HepG2 (cell line): ENCODE data around the gene CAMTA1. TPM values are rescaled to one million over a fixed set of nuclear protein-coding genes. Genes with fewer than 3 reads are reported as not detected.

Experiments
- ATAC-seq: fragments of 200-7000 bp; cut with Tn5 transposase; 3 replicates; pipeline ENCODE4 v1.9.1; 2020; ENCODE audit warnings: mild to moderate bottlenecking, moderate library complexity
- BruUV-seq: library from RNA; stranded (reverse); fragments of 400-500 nt; replicated peaks from 2 replicates; lab custom pipeline; 2021; lab: Mats Ljungman, UMichigan
- CTCF ChIA-PET: fragments of 300-600 bp; formaldehyde crosslinking; extraction: SDS; loops from one replicate; lab custom pipeline; 2021; ENCODE audit warnings: low total read pairs, inconsistent platforms, low intra/inter-chr PET ratio; lab: Yijun Ruan, JAX
- POLR2A ChIA-PET: fragments of 350-600 bp; sonication (Branson Sonifier 250); formaldehyde crosslinking; loops from one replicate; lab custom pipeline; 2020; ENCODE audit warnings: antibody characterized with exemption, inconsistent platforms; lab: Yijun Ruan, JAX
- DNase-seq: peaks from one replicate; pipeline ENCODE4 v3.0.0-alpha.2; 2015; ENCODE audit warnings: low spot score
- FAIRE-seq: peaks from 3 replicates; lab custom pipeline; 2011; peaks lifted over from hg19 to GRCh38; lab: Jason Lieb, UNC
- H2AFZ ChIP-seq: one replicate; pipeline ENCODE4 v1.6.1; 2011; ENCODE audit warnings: low read length, inconsistent platforms
- H3K27ac ChIP-seq: fragments of 300-600 bp; 3 replicates; pipeline ENCODE4 v1.8.0; 2011; ENCODE audit warnings: mixed run types, mild to moderate bottlenecking, mixed read lengths, low read length, inconsistent platforms; ENCODE audit not compliant: insufficient read depth; ENCODE audit errors: extremely low read length
- H3K27me3 ChIP-seq, 2 experiments: fragments of 200-600 bp in 1 of 2; 2 replicates in 1 of 2; 3 replicates in 1 of 2; pipeline versions ENCODE4 v1.6.0 to v1.8.0; 2011; ENCODE audit warnings: low read length in 2 of 2, mild to moderate bottlenecking in 2 of 2, moderate library complexity in 2 of 2, inconsistent platforms in 1 of 2; ENCODE audit not compliant: insufficient read depth in 2 of 2, control insufficient read depth in 1 of 2
- H3K36me3 ChIP-seq, 2 experiments: fragments of 200-600 bp in 1 of 2; replicated peaks in 1 of 2; 2 replicates in 1 of 2; 3 replicates in 1 of 2; pipeline versions ENCODE4 v1.5.1 to v1.8.0; 2011; ENCODE audit warnings: low read length in 2 of 2, inconsistent platforms in 1 of 2; ENCODE audit not compliant: insufficient read depth in 2 of 2, control insufficient read depth in 1 of 2
- H3K4me1 ChIP-seq: 2 replicates; pipeline ENCODE4 v1.5.1; 2012; ENCODE audit warnings: low read length, inconsistent platforms; ENCODE audit not compliant: insufficient read depth
- H3K4me2 ChIP-seq: 2 replicates; pipeline ENCODE4 v1.6.0; 2011; ENCODE audit warnings: low read depth, low read length, inconsistent platforms
- H3K4me3 ChIP-seq, 3 experiments: fragments of 200-600 bp in 1 of 3; sonication (generic), shearing (Covaris generic) in 1 of 3; replicated peaks in 1 of 3; 2 replicates each; pipeline ENCODE4 v1.5.1; 2011 to 2016; ENCODE audit warnings: low read length in 3 of 3, inconsistent platforms in 2 of 3, low read depth in 2 of 3, mild to moderate bottlenecking in 2 of 3, control low read depth in 1 of 3, mixed read lengths in 1 of 3; ENCODE audit not compliant: insufficient read depth in 1 of 3
- H3K79me2 ChIP-seq: one replicate; pipeline ENCODE4 v1.6.1; 2011; ENCODE audit warnings: low read length, inconsistent platforms; ENCODE audit not compliant: insufficient read depth
- H3K9ac ChIP-seq: 2 replicates; pipeline ENCODE4 v1.6.0; 2011; ENCODE audit warnings: mild to moderate bottlenecking, low read depth, low read length, inconsistent platforms; ENCODE audit not compliant: insufficient read depth
- H3K9me3 ChIP-seq: 2 replicates; pipeline ENCODE4 v1.5.1; 2012; ENCODE audit warnings: mild to moderate bottlenecking, low read length
- H4K20me1 ChIP-seq: 2 replicates; pipeline ENCODE4 v1.6.0; 2011; ENCODE audit warnings: inconsistent platforms, mild to moderate bottlenecking, low read length, moderate library complexity; ENCODE audit not compliant: insufficient read depth
- HDAC1 ChIP-seq: sonication (generic); formaldehyde crosslinking; IDR thresholded peaks from 2 replicates; pipeline ENCODE4 v1.5.1; 2020; ENCODE audit warnings: mild to moderate bottlenecking, missing genetic modification reagents
- HES4 ChIP-seq: sonication (generic); formaldehyde crosslinking; IDR thresholded peaks from 2 replicates; pipeline ENCODE4 v1.9.0; 2021; ENCODE audit warnings: mild to moderate bottlenecking, missing genetic modification reagents, borderline replicate concordance
- HNF4A ChIP-seq: sonication (generic); formaldehyde crosslinking; IDR thresholded peaks from 2 replicates; pipeline ENCODE4 v1.4.0; 2020; ENCODE audit warnings: missing genetic modification reagents
- HNF4G ChIP-seq, 2 experiments: sonication (generic) in 1 of 2; formaldehyde crosslinking in 1 of 2; IDR thresholded peaks; 2 replicates each; pipeline versions ENCODE4 v1.4.0 to v1.6.1; 2011 to 2020; ENCODE audit warnings: borderline replicate concordance in 2 of 2, low read depth in 2 of 2, mild to moderate bottlenecking in 2 of 2, low read length in 1 of 2, missing genetic modification reagents in 1 of 2, moderate library complexity in 1 of 2
- NCOA1 ChIP-seq: sonication (generic); formaldehyde crosslinking; IDR thresholded peaks from 2 replicates; pipeline ENCODE4 v1.9.0; 2021; ENCODE audit warnings: missing genetic modification reagents
- NFRKB ChIP-seq: fragments of 450-650 bp; IDR thresholded peaks from 2 replicates; pipeline ENCODE4 v1.6.1; 2017
- NR2F6 ChIP-seq, 2 experiments: IDR thresholded peaks; 2 replicates each; pipeline ENCODE4 v1.6.1; 2016; ENCODE audit warnings: antibody characterized with exemption in 1 of 2, mild to moderate bottlenecking in 1 of 2
- RXRA ChIP-seq: sonication (generic); formaldehyde crosslinking; IDR thresholded peaks from 2 replicates; pipeline ENCODE4 v1.5.1; 2020; ENCODE audit warnings: missing genetic modification reagents
- RXRB ChIP-seq: IDR thresholded peaks from 2 replicates; pipeline ENCODE4 v1.6.1; 2016; ENCODE audit warnings: borderline replicate concordance, missing genetic modification reagents, missing compliant biosample characterization
- TBX2 ChIP-seq: sonication (generic); formaldehyde crosslinking; IDR thresholded peaks from 2 replicates; pipeline ENCODE4 v1.5.0; 2020; ENCODE audit warnings: missing genetic modification reagents, mild to moderate bottlenecking, borderline replicate concordance
- THRA ChIP-seq: sonication (generic); formaldehyde crosslinking; IDR thresholded peaks from 2 replicates; pipeline ENCODE4 v1.4.0; 2020; ENCODE audit warnings: missing genetic modification reagents, borderline replicate concordance
- ZNF121 ChIP-seq: sonication (generic); formaldehyde crosslinking; IDR thresholded peaks from 2 replicates; pipeline ENCODE4 v1.5.0; 2020; ENCODE audit warnings: mild to moderate bottlenecking, missing genetic modification reagents
- ZNF350 ChIP-seq: sonication (generic); formaldehyde crosslinking; IDR thresholded peaks from 2 replicates; pipeline ENCODE4 v1.4.0; 2020; ENCODE audit warnings: mild to moderate bottlenecking, low read depth, missing genetic modification reagents, borderline replicate concordance
- ZNF747 ChIP-seq: sonication (generic); formaldehyde crosslinking; IDR thresholded peaks from 2 replicates; pipeline ENCODE4 v1.8.1; 2023; ENCODE audit warnings: missing genetic modification reagents, mild to moderate bottlenecking, borderline replicate concordance
- ZNF777 ChIP-seq: sonication (generic); formaldehyde crosslinking; IDR thresholded peaks from 2 replicates; pipeline ENCODE4 v1.4.0; 2020; ENCODE audit warnings: missing genetic modification reagents
- WGBS: methylation state at CpG from one replicate; pipeline ENCODE4 v1.1.6; 2017; ENCODE audit warnings: low lambda C conversion rate; 5-methylcytosine and 5-hydroxymethylcytosine counted together
- in situ Hi-C: cut with HindIII; loops from 2 replicates; pipeline ENCODE4 v1.10.0; 2017; ENCODE audit warnings: low pct_unique_long_range_greater_than_20kb; ENCODE audit not compliant: extremely low pct_ligation_motif_present
- intact Hi-C: fragments of 100-400 bp; cut with micrococcal nuclease; formaldehyde crosslinking; loops from one replicate; pipeline ENCODE4 v1.10.0; 2022; ENCODE audit not compliant: unreplicated experiment
- polyA plus RNA-seq, 8 experiments: library from polyadenylated mRNA; depleted of rRNA in 3 of 8; stranded (reverse) in 7 of 8; unstranded in 1 of 8; fragments of >200 nt; fragmentation: Illumina TruSeq in 4 of 8; extraction: Trizol in 4 of 8; gene quantifications; 2 replicates each; pipeline versions ENCODE4 v1.2.1 to v1.2.3, GENCODE V29; 2011 to 2016; ENCODE audit warnings: low read depth in 4 of 8, missing spikeins in 1 of 8, mixed read lengths in 1 of 8; ENCODE audit not compliant: insufficient read depth in 1 of 8
- total RNA-seq, 5 experiments: library from RNA; depleted of rRNA; stranded (reverse); fragments of >200 nt; fragmentation: Illumina TruSeq; extraction: Trizol; gene quantifications; 2 replicates each; pipeline ENCODE4 v1.2.3, GENCODE V29; 2016; ENCODE audit warnings: low read depth in 1 of 5
- TF ChIP-seq, protein P1 (sequence below): sonication (generic); formaldehyde crosslinking; IDR thresholded peaks from 2 replicates; pipeline ENCODE4 v1.4.0; 2020; ENCODE audit warnings: missing genetic modification reagents
- TF ChIP-seq, protein P2 (sequence below): sonication (generic); formaldehyde crosslinking; IDR thresholded peaks from 2 replicates; pipeline ENCODE4 v1.9.0; 2022; ENCODE audit warnings: missing genetic modification reagents, mild to moderate bottlenecking, borderline replicate concordance

The CAMTA1 gene
- total and polyA plus RNA-seq, 2 of the 13 experiments (the other 11 are each of a cell fraction or from before 2014, with no cell fraction given): 25.0 to 36.4 TPM

GRCh38 chr1:7679159-7679872 lies 894.1 kb downstream of the CAMTA1 start (continued):
- TF ChIP-seq ZNF777 (CRISPR knock-in tag): no peak
- peak; percentile 31; the same call in 1 of the 2 replicates for TF ChIP-seq HNF4A (CRISPR knock-in tag)

- H3K27ac ChIP-seq: peak overlapping the region; percentile 81
- peak overlapping the region; percentile 69 for H3K9ac ChIP-seq
- ATAC-seq (no peak), DNase-seq (no peak), FAIRE-seq (no peak)
- 9% methylated on average over 9 of the region's 14 CpGs for WGBS
- BruUV-seq: no TSS peak
- POLR2A ChIA-PET: interaction anchor here (0.8 to 7.2 kb wide), 9 partner anchors 10 to 92 kb away, joined by 3 to 94 read pairs (median 4); no protein-coding TSS in a partner anchor
- H2AFZ ChIP-seq: no peak overlapping the region
- CTCF ChIA-PET: no interaction called here
- H3K9me3 ChIP-seq: no peaks in the 10 kb centered on the region
- H3K79me2 ChIP-seq: no peaks in the 10 kb centered on the region
- intact Hi-C loops (loop anchor here (1.0 kb wide), 1 partner anchor 8 kb away; no protein-coding TSS in a partner anchor), in situ Hi-C loops (no loop called here)
- peak overlapping the region; percentile 58 to 69 (median 69) for H3K4me3 ChIP-seq
- peaks cover 72% of the 10 kb centered on the region for H3K4me1 ChIP-seq
- peak overlapping the region; percentile 87 for H3K4me2 ChIP-seq
- peaks cover 3 to 11% of the 10 kb centered on the region in 2 experiments; a peak in 3 of 5 replicates for H3K27me3 ChIP-seq
- no peaks in the 10 kb centered on the region for H3K36me3 ChIP-seq
- no peaks in the 10 kb centered on the region for H4K20me1 ChIP-seq
- TF ChIP-seq HDAC1: peak; percentile 10; the same call in 1 of the 2 replicates
- TF ChIP-seq HNF4G (IDR thresholded peaks at IDR 0.05; ENCODE audit: borderline replicate concordance, low read depth, low read length): 0 out of 2 replicates have a peak, but pooled peaks have one; percentile 26
- no peak for TF ChIP-seq HNF4G (CRISPR knock-in tag; IDR thresholded peaks at IDR 0.05; ENCODE audit: borderline replicate concordance, low read depth)
- peak; percentile 42; the same call in 1 of the 2 replicates for TF ChIP-seq TBX2 (CRISPR knock-in tag)
- TF ChIP-seq ZNF121 (CRISPR knock-in tag): peak; percentile 71
- no peak for TF ChIP-seq ZNF350 (CRISPR knock-in tag)
- peak; percentile 79; the same call in 1 of the 2 replicates for TF ChIP-seq THRA (CRISPR knock-in tag)
- TF ChIP-seq RXRB (CRISPR knock-in tag): peak; percentile 76
- TF ChIP-seq, protein P1, sequence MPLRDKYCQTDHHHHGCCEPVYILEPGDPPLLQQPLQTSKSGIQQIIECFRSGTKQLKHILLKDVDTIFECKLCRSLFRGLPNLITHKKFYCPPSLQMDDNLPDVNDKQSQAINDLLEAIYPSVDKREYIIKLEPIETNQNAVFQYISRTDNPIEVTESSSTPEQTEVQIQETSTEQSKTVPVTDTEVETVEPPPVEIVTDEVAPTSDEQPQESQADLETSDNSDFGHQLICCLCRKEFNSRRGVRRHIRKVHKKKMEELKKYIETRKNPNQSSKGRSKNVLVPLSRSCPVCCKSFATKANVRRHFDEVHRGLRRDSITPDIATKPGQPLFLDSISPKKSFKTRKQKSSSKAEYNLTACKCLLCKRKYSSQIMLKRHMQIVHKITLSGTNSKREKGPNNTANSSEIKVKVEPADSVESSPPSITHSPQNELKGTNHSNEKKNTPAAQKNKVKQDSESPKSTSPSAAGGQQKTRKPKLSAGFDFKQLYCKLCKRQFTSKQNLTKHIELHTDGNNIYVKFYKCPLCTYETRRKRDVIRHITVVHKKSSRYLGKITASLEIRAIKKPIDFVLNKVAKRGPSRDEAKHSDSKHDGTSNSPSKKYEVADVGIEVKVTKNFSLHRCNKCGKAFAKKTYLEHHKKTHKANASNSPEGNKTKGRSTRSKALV (CRISPR knock-in tag): 0 out of 2 replicates have a peak, but pooled peaks have one; percentile 13
- TF ChIP-seq NR2F6 (IDR thresholded peaks at IDR 0.05): no peak
- TF ChIP-seq NR2F6 (CRISPR knock-in tag; IDR thresholded peaks at IDR 0.05): peak; percentile 45; the same call in 1 of the 2 replicates
- TF ChIP-seq NCOA1: peak; percentile 69; the same call in 1 of the 2 replicates
- TF ChIP-seq, protein P2, sequence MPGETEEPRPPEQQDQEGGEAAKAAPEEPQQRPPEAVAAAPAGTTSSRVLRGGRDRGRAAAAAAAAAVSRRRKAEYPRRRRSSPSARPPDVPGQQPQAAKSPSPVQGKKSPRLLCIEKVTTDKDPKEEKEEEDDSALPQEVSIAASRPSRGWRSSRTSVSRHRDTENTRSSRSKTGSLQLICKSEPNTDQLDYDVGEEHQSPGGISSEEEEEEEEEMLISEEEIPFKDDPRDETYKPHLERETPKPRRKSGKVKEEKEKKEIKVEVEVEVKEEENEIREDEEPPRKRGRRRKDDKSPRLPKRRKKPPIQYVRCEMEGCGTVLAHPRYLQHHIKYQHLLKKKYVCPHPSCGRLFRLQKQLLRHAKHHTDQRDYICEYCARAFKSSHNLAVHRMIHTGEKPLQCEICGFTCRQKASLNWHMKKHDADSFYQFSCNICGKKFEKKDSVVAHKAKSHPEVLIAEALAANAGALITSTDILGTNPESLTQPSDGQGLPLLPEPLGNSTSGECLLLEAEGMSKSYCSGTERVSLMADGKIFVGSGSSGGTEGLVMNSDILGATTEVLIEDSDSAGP (CRISPR knock-in tag): peak; percentile 17; the same call in 1 of the 2 replicates
- TF ChIP-seq NFRKB: no peak
- no peak for TF ChIP-seq HES4 (CRISPR knock-in tag)
- 0 out of 2 replicates have a peak, but pooled peaks have one; percentile 58 for TF ChIP-seq ZNF747 (CRISPR knock-in tag)
- TF ChIP-seq RXRA (CRISPR knock-in tag): 0 out of 2 replicates have a peak, but pooled peaks have one; percentile 22
These were observed 894.6 kb downstream of the CAMTA1 start for GRCh38 chr1:7679873-7680206.
